ENCODE results near the gene ARHGDIA. TPM values are rescaled to one million over a fixed set of nuclear protein-coding genes. Genes with fewer than 3 reads are reported as not detected.

ARHGDIA gene
- total RNA-seq, 1 experiment from 2014 or later: 247 TPM

GRCh38 chr17:81833160-81833920 is 37.8 kb downstream of the ARHGDIA start, which contains the start of gene MCRIP1:
Gene MCRIP1 (minus strand): TSS chr17:81833291. CDS start chr17:81824506, 8,785 bp downstream.
- H3K27ac Mint-ChIP-seq: peak within 1 kb of the TSS; percentile 76
- peaks cover 11% of the 10 kb centered on the region for H3K4me1 Mint-ChIP-seq
- ATAC-seq (peak; percentile 78), DNase-seq (ENCODE audit: low spot score) (peak; percentile 96)
- no peaks in the 10 kb centered on the region for H3K27me3 Mint-ChIP-seq (ENCODE audit: low read depth)
- no peaks in the 10 kb centered on the region for H3K36me3 Mint-ChIP-seq
- ChIA-PET POLR2A (interaction anchor here (0.5 to 1.2 kb wide), 3 partner anchors 11 to 380 kb away, joined by 3 read pairs; partner anchors contain the start of gene CCDC57), CTCF (interaction anchor here (0.6 to 2.9 kb wide), 10 partner anchors 12 to 318 kb away, joined by 3 to 8 read pairs (median 4); partner anchors contain the start of genes DCXR and NOTUM)
- peak within 1 kb of the TSS; percentile 90 for H3K4me3 Mint-ChIP-seq
- H3K9me3 Mint-ChIP-seq: no peaks in the 10 kb centered on the region
- no peak for TF ChIP-seq E2F5 (CRISPR knock-in tag; IDR thresholded peaks at IDR 0.05)
- TF ChIP-seq NFE2L1 (CRISPR knock-in tag; IDR thresholded peaks at IDR 0.05): no peak; the same call in 1 of the 2 replicates
- no peak for TF ChIP-seq AR (CRISPR knock-in tag; IDR thresholded peaks at IDR 0.05)
- TF ChIP-seq ATF1 (CRISPR knock-in tag; IDR thresholded peaks at IDR 0.05): 0 out of 2 replicates have a peak, but pooled peaks have one; percentile 40
- TF ChIP-seq MYBL2 (CRISPR knock-in tag; IDR thresholded peaks at IDR 0.05): 0 out of 2 replicates have a peak, but pooled peaks have one; percentile 55
- TF ChIP-seq E2F1 (CRISPR knock-in tag; IDR thresholded peaks at IDR 0.05): 0 out of 2 replicates have a peak, but pooled peaks have one; percentile 58
- no peak for TF ChIP-seq PRRX2 (CRISPR knock-in tag; IDR thresholded peaks at IDR 0.05)
- TF ChIP-seq MAX (CRISPR knock-in tag; IDR thresholded peaks at IDR 0.05): peak; percentile 59; the same call in 1 of the 2 replicates
- no peak for TF ChIP-seq ZNF671 (CRISPR knock-in tag; IDR thresholded peaks at IDR 0.05)
- no peak for TF ChIP-seq ZNF219 (CRISPR knock-in tag; IDR thresholded peaks at IDR 0.05; ENCODE audit: borderline replicate concordance)
- 0 out of 2 replicates have a peak, but pooled peaks have one; percentile 57 for TF ChIP-seq ZNF232 (CRISPR knock-in tag; IDR thresholded peaks at IDR 0.05)
- TF ChIP-seq USF1 (CRISPR knock-in tag; IDR thresholded peaks at IDR 0.05): peak; percentile 95
- 0 out of 2 replicates have a peak, but pooled peaks have one; percentile 39 for TF ChIP-seq ZNF416 (CRISPR knock-in tag; IDR thresholded peaks at IDR 0.05)
- no peak for TF ChIP-seq HMGA2 (CRISPR knock-in tag; IDR thresholded peaks at IDR 0.05)
- TF ChIP-seq OVOL2 (CRISPR knock-in tag; IDR thresholded peaks at IDR 0.05; ENCODE audit: borderline replicate concordance): no peak
- no peak for TF ChIP-seq PRDM15 (CRISPR knock-in tag; IDR thresholded peaks at IDR 0.05)
- peak; percentile 71 for TF ChIP-seq FOXP1 (CRISPR knock-in tag; IDR thresholded peaks at IDR 0.05; ENCODE audit: borderline replicate concordance)
- TF ChIP-seq SMAD3 (CRISPR knock-in tag; IDR thresholded peaks at IDR 0.05; ENCODE audit: borderline replicate concordance): no peak
- TF ChIP-seq SP1 (CRISPR knock-in tag; conservative IDR thresholded peaks at IDR 0.05): peak; percentile 82
- TF ChIP-seq E2F4 (CRISPR knock-in tag; IDR thresholded peaks at IDR 0.05; ENCODE audit: borderline replicate concordance, low read depth): 0 out of 2 replicates have a peak, but pooled peaks have one; percentile 22
- TF ChIP-seq FOXK1 (CRISPR knock-in tag; IDR thresholded peaks at IDR 0.05): peak; percentile 74; the same call in 1 of the 2 replicates
- TF ChIP-seq CREM (CRISPR knock-in tag; IDR thresholded peaks at IDR 0.05): peak; percentile 91
- no peak for TF ChIP-seq ZSCAN18 (CRISPR knock-in tag; IDR thresholded peaks at IDR 0.05)
